LoVo (cell line): ENCODE results near the gene PRDM16.

Experiments
- DNase-seq: peaks from one replicate; pipeline ENCODE4 v3.0.0-alpha.2; 2016; ENCODE audit warnings: low spot score

Gene PRDM16

GRCh38 chr1:3264456-3264855 lies 195.5 kb downstream of the PRDM16 start:
- DNase-seq, result no peak

GRCh38 chr1:3265835-3266805 lies 197.1 kb downstream of the PRDM16 start:
- no peak for DNase-seq

DNA sequence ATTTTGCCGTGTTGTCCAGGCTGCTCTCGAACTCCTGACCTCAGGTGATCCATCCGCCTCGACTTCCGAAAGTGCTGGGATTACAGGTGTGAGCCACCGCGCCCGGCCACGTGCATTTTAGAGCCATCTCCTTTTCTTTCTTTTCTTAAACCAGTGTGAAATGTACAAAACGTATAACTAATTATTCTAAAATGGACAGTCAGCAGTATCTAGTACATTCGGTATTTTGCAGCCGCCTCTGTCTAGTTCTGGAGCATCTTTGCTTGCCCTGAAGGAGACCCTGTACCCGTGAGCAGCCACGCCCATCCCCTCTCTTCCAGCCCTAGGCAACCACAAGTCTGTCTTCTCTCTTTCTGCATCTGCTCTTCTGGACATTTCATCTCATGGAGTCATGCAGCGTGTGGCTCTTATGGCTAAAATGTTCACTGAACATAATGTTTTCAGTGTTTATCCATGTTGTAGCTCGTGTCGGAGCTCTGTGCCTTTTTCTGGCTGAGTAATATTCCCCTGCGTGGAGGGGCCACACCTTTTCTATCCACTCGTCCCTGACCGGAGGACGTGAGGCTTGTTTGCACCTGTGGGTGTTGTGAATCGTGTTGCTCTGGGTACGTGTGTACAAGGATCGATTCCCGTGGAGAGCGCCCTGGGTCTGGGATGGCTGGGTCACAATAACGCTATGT lies 198.0 kb downstream of the PRDM16 start:
- DNase-seq, result no peak

DNA sequence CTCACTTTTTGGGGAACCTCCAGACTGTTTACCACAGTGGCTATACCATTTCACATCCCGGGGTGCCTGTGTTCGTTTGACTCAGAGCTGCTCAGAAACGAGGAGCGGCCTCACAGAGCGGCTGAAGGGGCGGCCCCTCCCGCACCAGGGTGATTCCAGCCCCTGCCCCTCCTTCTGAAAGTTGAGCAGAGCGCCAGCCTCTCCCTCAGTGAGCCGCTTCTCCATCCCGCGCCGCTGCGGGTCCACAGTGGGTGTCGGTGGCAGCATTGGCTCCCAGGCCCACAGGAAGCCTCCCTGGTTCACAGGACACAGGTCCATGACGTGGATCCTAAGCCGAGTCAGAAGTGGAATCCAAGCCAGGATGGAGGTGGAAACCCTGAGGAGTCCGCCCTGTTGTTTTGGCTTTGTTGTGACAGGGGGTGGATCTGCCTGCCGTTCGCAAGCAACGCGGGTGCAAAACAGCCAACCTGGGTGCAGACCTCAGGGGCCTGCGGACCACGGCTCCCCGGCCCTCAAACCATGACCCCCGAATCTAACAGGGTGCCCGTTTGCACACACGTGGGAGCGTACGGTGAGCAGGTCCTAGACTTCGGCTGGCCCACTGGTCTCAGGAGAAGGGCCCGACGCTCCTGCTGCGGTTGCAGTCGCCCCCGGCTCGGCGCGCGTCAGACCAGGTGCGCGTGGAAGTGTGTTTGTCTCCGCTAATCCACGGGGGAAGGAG lies 198.7 kb downstream of the PRDM16 start:
- no peak for DNase-seq

DNA sequence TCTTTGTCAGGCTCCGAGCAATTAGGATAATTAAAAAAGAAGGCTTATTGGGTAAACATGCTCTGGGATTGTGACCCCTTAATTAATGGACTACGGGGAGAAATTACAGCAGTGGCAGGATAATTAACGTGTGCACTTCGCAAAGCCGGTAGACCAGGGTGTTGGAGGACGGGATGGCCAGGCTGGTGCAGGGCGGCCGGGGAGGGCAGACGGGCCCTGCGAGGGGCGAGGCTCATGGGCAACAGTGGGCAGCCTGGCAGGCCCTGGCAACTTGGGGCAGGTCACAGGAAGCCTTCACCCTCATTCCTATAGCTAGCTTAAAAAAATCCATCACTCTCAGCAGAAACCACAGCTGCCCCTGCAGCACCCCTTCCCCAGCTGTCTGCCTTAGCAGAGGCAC lies 199.3 kb downstream of the PRDM16 start:
- DNase-seq, result no peak

DNA sequence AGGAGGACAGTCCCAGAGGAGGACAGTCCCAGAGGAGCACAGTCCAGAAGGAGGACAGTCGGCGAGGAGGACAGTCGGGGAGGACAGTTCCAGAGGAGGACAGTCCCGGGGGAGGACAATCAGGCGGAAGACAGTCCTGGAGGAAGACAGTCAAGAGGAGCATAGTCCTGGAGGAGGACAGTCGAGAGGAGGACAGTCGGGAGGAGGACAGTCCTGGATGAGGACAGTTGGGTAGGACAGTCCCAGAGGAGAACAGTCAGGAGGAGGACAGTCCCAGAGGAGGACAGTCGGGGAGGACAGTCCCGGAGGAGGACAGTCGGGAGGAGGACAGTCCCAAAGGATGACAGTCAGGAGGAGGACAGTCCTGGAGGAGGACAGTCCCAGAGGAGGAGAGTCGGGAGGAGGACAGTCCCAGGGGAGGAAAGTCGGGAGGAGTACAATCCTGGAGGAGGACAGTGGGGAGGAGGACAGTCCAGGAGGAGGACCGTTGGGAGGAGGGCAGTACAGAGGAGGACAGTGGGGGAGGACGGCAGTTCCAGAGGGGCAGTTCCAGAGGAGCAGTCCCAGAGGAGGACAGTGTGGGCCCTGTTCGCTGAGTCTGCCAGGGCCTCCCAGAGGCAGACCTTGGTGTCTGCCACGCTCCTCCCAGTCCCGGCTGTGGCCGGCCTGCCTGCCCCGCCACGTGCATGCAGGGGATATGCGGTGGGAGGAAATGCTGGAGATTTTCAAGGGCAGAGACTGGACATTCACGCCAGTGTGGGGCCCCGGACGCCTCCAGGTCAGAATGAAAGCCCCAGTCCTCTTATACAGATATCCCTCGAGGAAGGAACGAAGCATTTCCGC lies 201.6 kb downstream of the PRDM16 start:
- no peak for DNase-seq

- DNase-seq, result no peak
Measured at GRCh38 chr1:3271866-3272265, 202.9 kb downstream of the PRDM16 start.

- no peak for DNase-seq
Measured at GRCh38 chr1:3272321-3273045, 203.5 kb downstream of the PRDM16 start.

GRCh38 chr1:3273447-3273846 lies 204.4 kb downstream of the PRDM16 start:
- DNase-seq, result no peak

GRCh38 chr1:3274972-3275371 lies 206.0 kb downstream of the PRDM16 start:
- no peak for DNase-seq

DNA sequence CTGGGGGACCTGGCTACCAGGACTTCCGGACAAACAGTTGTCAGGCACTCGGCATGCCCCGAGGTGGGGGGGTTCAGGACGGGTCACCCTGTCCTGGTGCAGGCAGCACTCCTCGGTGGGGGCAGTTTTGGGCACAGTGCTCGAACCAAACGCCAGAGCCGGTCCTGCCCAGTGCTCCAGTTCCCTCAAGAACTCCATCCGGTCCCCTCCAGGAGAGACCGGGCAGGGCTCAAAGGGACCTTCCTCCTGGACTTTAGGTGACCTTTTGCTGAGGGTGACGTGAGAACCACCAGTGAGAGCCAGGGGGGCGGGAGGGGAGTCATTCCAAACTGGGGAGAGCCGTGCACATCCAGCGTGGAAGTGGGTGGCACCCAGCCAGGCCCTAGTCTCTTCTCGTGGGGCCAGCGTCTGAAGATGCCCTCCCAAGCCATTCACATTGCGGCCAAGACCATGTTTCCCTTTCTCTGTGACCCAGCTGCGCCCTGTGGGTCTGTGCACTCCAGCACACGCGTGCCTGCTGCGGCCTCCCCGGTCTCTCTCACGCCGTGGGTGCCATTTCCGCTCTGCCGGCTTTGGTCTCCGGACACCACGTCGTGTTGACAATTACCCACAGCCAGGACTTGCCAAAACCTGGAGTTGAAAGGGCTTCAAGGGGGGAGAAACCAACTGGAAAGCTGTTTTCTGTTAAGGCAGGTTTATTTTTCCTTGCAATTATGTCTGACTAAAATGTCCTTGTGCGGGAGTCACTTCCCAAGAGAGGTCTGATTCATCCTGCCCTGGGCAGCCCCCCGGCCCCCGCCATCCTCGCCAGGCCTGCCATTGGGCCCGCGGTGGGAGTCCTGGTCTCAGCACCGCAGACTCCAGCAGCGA lies 206.7 kb downstream of the PRDM16 start:
- no peak for DNase-seq

- DNase-seq, result no peak
Measured at GRCh38 chr1:3276341-3276800, 207.4 kb downstream of the PRDM16 start.

DNA sequence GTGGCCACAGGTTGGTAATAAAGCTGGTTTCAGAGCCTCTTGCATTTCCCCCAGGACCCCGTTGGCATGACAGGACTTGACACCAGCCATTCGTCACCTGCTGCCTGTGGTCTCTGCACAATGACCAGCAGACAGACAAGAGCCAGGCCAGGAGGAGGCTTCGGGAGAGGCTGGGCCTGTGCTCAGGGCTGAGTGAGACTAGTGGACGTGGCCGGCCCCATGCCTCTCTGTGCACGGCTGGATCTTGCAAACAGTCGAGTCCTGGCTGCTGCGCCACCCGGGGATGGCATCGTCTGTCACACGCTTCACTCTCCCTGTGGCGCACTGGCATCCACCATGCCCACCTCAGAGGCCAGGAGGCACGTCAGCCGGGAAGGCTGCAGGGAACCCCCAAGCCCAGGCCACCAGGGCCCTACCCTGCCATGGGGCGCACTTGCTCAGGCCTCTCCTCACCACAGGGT lies 208.0 kb downstream of the PRDM16 start:
- DNase-seq, result no peak

DNA sequence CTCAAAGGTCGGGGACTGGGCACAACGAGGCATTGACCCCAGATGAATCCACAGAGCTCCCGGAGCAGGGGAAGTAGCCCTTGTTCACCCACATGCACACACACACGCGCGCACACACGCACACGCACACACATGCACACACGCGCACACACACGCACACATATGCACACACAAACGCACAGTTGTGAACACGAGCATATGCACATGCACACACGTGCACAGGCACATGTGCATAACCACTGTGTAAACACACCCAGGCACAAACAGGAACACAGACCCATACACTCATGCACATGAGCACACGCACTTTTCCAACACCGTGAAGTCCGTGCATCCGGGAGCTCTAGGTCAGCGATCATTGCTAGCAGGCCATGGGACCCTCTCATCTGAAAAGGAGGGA lies 208.6 kb downstream of the PRDM16 start:
- no peak for DNase-seq

DNA sequence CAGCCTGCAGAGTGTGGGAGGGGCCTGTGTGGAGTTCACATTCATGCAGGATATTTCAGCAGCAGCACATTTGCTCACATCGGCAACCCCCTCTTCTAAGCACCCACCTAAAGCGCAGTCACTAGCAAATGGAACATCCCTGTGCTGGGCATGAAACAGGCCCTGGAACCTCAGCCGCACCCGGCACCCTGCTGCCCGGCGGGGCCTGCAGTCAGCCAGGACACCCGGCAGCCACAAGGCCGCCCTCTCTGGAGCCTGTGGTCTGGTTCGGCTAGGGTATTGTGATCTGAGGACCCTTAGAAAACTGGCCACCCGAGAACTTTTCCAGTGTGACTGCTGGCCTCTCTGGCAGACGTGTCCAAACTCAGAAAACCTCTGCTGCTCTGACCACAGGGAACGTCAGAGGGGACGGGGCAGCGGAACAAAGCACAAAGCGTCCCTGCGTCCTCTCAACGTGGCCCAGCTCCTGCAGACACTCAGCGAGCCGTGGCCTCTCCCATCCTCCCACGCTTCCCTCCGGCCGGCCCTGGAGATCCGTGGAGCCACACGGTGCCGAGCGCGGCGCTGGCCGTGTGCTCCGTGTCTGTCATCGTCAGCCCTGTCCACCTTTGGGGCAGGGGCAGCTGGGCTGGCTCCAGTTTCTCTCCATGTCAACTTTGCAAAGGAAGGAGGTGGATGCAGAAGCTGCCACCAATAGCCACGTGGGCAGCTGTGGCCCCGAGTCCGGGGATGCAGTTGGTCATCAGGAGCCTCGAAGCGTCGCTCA lies 209.6 kb downstream of the PRDM16 start:
- DNase-seq, result no peak

DNA sequence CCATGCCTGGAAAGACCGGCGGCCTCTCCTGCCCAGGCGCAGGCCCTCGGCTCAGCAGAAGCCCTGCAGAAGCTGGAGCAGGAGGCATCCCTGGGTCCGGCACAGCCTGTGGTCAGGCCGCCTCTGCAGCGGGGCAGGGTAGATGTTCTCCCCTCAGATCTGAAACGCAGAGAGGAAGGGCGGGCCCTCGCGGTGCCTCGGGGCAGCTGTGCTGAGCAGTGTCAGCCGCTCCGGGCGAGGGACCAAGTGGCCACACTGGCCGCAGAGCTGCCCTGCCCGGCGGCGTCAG lies 210.1 kb downstream of the PRDM16 start:
- DNase-seq, result no peak

GRCh38 chr1:3281735-3282134 lies 212.7 kb downstream of the PRDM16 start:
- DNase-seq, result no peak

DNA sequence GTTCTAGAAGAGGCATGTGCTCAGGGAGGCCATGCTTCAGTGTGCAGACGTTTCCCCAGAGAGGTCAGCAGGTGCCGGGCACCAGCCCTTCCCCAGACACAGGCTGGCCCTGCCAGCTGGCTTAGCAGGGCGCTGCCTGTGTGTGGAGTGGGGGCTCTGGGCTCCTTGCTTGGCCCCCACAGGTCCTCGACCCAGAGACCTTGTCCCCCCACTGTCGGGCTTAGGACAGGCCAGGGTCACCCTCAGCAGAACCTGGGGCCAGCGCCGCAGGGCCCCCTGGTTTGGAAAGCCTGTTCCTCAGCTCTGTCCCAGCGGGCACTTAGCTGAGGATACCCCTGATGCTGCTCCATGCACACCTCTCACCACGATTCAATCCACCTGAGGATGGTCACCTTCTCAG lies 213.2 kb downstream of the PRDM16 start:
- no peak for DNase-seq
